A549 (cell line): ENCODE results near the gene FMOD. TPM values are rescaled to one million over a fixed set of nuclear protein-coding genes. Genes with fewer than 3 reads are reported as not detected.

Source experiments
- ATAC-seq, 2 experiments: fragments of 200-7000 bp in 1 of 2; fragments of >200 bp in 1 of 2; cut with Nextera tagmentation in 1 of 2; cut with Tn5 transposase in 1 of 2; 3 replicates each; pipeline versions ENCODE4 v1.8.0 to v1.9.1; 2018 to 2020; ENCODE audit warnings: mild to moderate bottlenecking in 1 of 2, moderate library complexity in 1 of 2
- CTCF ChIA-PET: fragments of 300-600 bp; sonication (Branson Sonifier 250); formaldehyde crosslinking; extraction: SDS; loops from one replicate; lab custom pipeline; 2021; ENCODE audit warnings: antibody characterized with exemption, inconsistent platforms; lab: Yijun Ruan, JAX
- POLR2A ChIA-PET: fragments of 350-600 bp; formaldehyde crosslinking; extraction: SDS; loops from one replicate; lab custom pipeline; 2021; ENCODE audit warnings: antibody characterized with exemption, inconsistent platforms; lab: Yijun Ruan, JAX
- DNase-seq, 2 experiments: peaks; one replicate each; pipeline versions ENCODE4 v3.0.0 to v3.0.0-alpha.2; 2011 to 2016; ENCODE audit warnings: low read depth in 1 of 2, low spot score in 1 of 2
- FAIRE-seq: peaks from 2 replicates; lab custom pipeline; 2011; peaks lifted over from hg19 to GRCh38; lab: Jason Lieb, UNC
- H3K27ac ChIP-seq, 2 experiments: fragments of >200 bp; sonication (Bioruptor Twin); formaldehyde crosslinking; 3 replicates each; pipeline ENCODE4 v1.5.1; 2016 to 2017
- H3K4me1 ChIP-seq: fragments of >200 bp; sonication (Bioruptor Twin); formaldehyde crosslinking; 3 replicates; pipeline ENCODE4 v1.6.1; 2016
- H3K4me2 ChIP-seq: fragments of >200 bp; sonication (Bioruptor Twin); formaldehyde crosslinking; 3 replicates; pipeline ENCODE4 v1.6.1; 2016
- H3K4me3 ChIP-seq: fragments of >200 bp; sonication (Bioruptor Twin); formaldehyde crosslinking; 3 replicates; pipeline ENCODE4 v1.5.1; 2016
- H3K9me3 ChIP-seq: fragments of >200 bp; sonication (Bioruptor Twin); formaldehyde crosslinking; 3 replicates; pipeline ENCODE4 v1.6.1; 2016
- BHLHE40 ChIP-seq: IDR thresholded peaks from 2 replicates; pipeline ENCODE4 v1.6.1; 2012; ENCODE audit warnings: low read depth, low read length, inconsistent platforms
- CBX2 ChIP-seq: fragments of 200-600 bp; sonication (generic); IDR thresholded peaks from 2 replicates; pipeline ENCODE4 v1.6.1; 2016; ENCODE audit warnings: low read depth, mild to moderate bottlenecking, borderline replicate concordance
- CBX8 ChIP-seq: fragments of 200-600 bp; sonication (generic); IDR thresholded peaks from 2 replicates; pipeline ENCODE4 v1.6.1; 2016
- CEBPB ChIP-seq, 2 experiments: fragments of >200 bp in 1 of 2; sonication (Bioruptor Twin) in 1 of 2; formaldehyde crosslinking in 1 of 2; IDR thresholded peaks; 2 replicates each; pipeline ENCODE4 v1.6.1; 2012 to 2016
- EHMT2 ChIP-seq: fragments of 200-600 bp; sonication (generic); IDR thresholded peaks from 2 replicates; pipeline ENCODE4 v1.6.1; 2016; ENCODE audit warnings: antibody characterized with exemption, low read depth, mild to moderate bottlenecking, moderate library complexity
- HOXA7 ChIP-seq: fragments of 250-450 bp; sonication (Bioruptor Pico); IDR thresholded peaks from 2 replicates; pipeline ENCODE4 v1.5.0; 2020; ENCODE audit warnings: mild to moderate bottlenecking, moderate library complexity
- JUN ChIP-seq, 2 experiments: fragments of >200 bp; sonication (Bioruptor Twin); formaldehyde crosslinking; IDR thresholded peaks; 2 replicates in 1 of 2; 3 replicates in 1 of 2; pipeline ENCODE4 v1.6.1; 2016 to 2017
- KDM5A ChIP-seq: fragments of 200-600 bp; sonication (generic); IDR thresholded peaks from 2 replicates; pipeline ENCODE4 v1.6.1; 2016; ENCODE audit warnings: antibody characterized with exemption, mild to moderate bottlenecking
- NFE2L2 ChIP-seq: fragments of 150-350 bp; conservative IDR thresholded peaks from 2 replicates; pipeline ENCODE4 v1.6.1; 2014; ENCODE audit warnings: low read length
- PBX3 ChIP-seq: IDR thresholded peaks from 2 replicates; pipeline ENCODE4 v1.6.1; 2012
- PHF8 ChIP-seq: fragments of 200-600 bp; sonication (generic); IDR thresholded peaks from 2 replicates; pipeline ENCODE4 v1.6.1; 2016; ENCODE audit warnings: low read depth, mild to moderate bottlenecking, antibody characterized with exemption, moderate library complexity, borderline replicate concordance
- POLR2A ChIP-seq: IDR thresholded peaks from 2 replicates; pipeline ENCODE4 v1.6.1; 2012; ENCODE audit warnings: mild to moderate bottlenecking, low read length
- RARB ChIP-seq: fragments of 250-450 bp; sonication (Bioruptor Pico); IDR thresholded peaks from 2 replicates; pipeline ENCODE4 v1.8.0; 2021; ENCODE audit warnings: mild to moderate bottlenecking, moderate library complexity
- RCOR1 ChIP-seq: fragments of 150-350 bp; IDR thresholded peaks from 2 replicates; pipeline ENCODE4 v1.6.1; 2014; ENCODE audit warnings: antibody characterized with exemption, low read length, low read depth
- SMC3 ChIP-seq: fragments of >200 bp; sonication (Bioruptor Twin); formaldehyde crosslinking; IDR thresholded peaks from 3 replicates; pipeline ENCODE4 v1.6.1; 2018; ENCODE audit warnings: inconsistent platforms
- TFCP2L1 ChIP-seq: fragments of 250-450 bp; sonication (Bioruptor Pico); IDR thresholded peaks from 2 replicates; pipeline ENCODE4 v1.5.0; 2021; ENCODE audit warnings: mild to moderate bottlenecking
- ZC3H11A ChIP-seq: fragments of 450-650 bp; IDR thresholded peaks from 2 replicates; pipeline ENCODE4 v1.6.1; 2014; ENCODE audit warnings: antibody characterized with exemption, mild to moderate bottlenecking
- ZSCAN20 ChIP-seq: fragments of 250-450 bp; sonication (Bioruptor Pico); IDR thresholded peaks from 2 replicates; pipeline ENCODE4 v1.8.0; 2022; ENCODE audit warnings: mild to moderate bottlenecking, moderate library complexity
- WGBS: methylation state at CpG from one replicate; pipeline ENCODE4 v1.1.6; 2017; ENCODE audit errors: missing lambda C conversion rate; 5-methylcytosine and 5-hydroxymethylcytosine counted together
- polyA plus RNA-seq, 4 experiments: library from polyadenylated mRNA; depleted of rRNA in 3 of 4; stranded (reverse); fragments of >200 nt; fragmentation: RNase III in 1 of 4; extraction: RNeasy Plus Mini Kit Qiagen cat#74134 plus additional on column Dnase treatment in 1 of 4; gene quantifications; 2 replicates in 3 of 4; 3 replicates in 1 of 4; pipeline ENCODE4 v1.2.3, GENCODE V29; 2011 to 2017
- TF ChIP-seq, protein P1 (sequence below): IDR thresholded peaks from 2 replicates; pipeline ENCODE4 v1.6.1; 2012
- TF ChIP-seq, protein P2 (sequence below): fragments of 250-450 bp; sonication (Bioruptor Pico); IDR thresholded peaks from 2 replicates; pipeline ENCODE4 v1.5.0; 2020; ENCODE audit warnings: low read depth, mild to moderate bottlenecking, moderate library complexity

The FMOD gene
- polyA plus RNA-seq, 2 of the 4 experiments (the other 2 are of a cell fraction), result 0.03 TPM; not detected in 1

DNA sequence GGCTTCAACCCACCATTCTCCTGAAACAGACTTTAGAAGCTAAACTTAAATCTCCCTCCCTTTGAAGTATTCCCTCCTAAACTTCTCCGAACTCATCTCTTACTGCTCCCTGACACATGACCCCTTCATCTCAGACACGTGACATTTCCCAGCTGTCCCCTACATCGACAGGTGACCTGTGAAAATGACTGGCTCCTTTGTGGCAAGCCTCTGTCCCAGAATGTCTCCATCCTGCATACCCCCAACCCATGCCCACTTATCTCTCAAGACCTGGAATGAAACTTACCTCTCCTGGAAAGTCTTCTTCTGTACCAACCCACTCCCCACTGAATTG lies 4.2 kb downstream of the FMOD start (continued):
- TF ChIP-seq SMC3, result no peak

DNA sequence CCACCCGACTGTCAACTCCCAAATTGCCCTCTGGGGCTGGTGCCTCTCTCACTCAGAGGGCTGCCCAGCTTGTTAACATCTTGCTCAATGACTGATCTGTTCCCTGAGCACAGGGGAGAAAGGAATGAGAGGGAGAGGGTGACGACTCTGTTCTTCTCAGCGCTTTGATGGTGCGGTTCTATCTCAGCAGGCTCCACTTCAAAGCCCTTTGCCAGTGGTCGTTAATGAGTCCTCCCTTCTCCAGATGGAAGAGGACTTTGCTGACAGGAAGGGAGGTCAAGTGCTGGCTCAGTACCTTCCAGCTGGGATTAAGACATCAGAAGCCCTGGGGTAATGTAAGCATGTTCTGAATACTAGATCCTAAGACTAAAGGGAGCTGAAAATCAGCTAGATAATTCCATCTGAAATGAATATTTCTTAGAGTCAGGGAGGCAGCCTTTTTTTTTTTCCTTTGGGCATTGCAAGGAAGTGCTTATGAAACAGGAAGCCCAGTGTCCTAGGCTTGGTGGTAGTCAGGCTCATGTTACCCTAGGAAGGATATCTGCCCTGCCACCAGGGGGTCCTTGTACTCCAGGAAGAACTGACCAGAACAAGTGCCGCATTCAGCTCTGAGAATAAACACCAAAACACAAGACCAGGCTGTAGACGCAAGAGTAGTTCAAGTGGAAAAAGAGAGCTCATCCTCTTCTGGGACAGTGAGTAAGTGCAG lies 4.7 kb downstream of the FMOD start:
- no peak for TF ChIP-seq TFCP2L1 (CRISPR knock-in tag)
- TF ChIP-seq PBX3, result no peak
- TF ChIP-seq HOXA7, result no peak
- TF ChIP-seq, protein P1, sequence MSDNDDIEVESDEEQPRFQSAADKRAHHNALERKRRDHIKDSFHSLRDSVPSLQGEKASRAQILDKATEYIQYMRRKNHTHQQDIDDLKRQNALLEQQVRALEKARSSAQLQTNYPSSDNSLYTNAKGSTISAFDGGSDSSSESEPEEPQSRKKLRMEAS, result no peak
- no peak for TF ChIP-seq ZC3H11A
- no peak for TF ChIP-seq KDM5A
- no peak for TF ChIP-seq EHMT2
- no peak for TF ChIP-seq CBX8
- no peak for TF ChIP-seq ZSCAN20
- TF ChIP-seq PHF8, result no peak
- TF ChIP-seq BHLHE40, result no peak
- TF ChIP-seq RARB (CRISPR knock-in tag), result no peak
- no peak for TF ChIP-seq NFE2L2
- TF ChIP-seq, protein P2, sequence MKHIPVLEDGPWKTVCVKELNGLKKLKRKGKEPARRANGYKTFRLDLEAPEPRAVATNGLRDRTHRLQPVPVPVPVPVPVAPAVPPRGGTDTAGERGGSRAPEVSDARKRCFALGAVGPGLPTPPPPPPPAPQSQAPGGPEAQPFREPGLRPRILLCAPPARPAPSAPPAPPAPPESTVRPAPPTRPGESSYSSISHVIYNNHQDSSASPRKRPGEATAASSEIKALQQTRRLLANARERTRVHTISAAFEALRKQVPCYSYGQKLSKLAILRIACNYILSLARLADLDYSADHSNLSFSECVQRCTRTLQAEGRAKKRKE (CRISPR knock-in tag), result no peak
- WGBS, result 58% methylated on average over 7 of the region's 7 CpGs
- Histone ChIP-seq H3K9me3 (no peaks in the 10 kb centered on the region), H3K4me2 (no peak overlapping the region), H3K27ac (no peak overlapping the region), H3K4me3 (no peak overlapping the region), H3K4me1 (no peaks in the 10 kb centered on the region)
- POLR2A ChIA-PET, result no interaction called here
- no peak for FAIRE-seq
- CTCF ChIA-PET, result interaction anchor here (0.6 to 23.4 kb wide), 12 partner anchors 10 to 356 kb away, joined by 3 to 510 read pairs (median 41); partner anchors contain the start of genes FMOD, OPTC and PRELP
- ATAC-seq, result no peak
- DNase-seq, result no peak

DNA sequence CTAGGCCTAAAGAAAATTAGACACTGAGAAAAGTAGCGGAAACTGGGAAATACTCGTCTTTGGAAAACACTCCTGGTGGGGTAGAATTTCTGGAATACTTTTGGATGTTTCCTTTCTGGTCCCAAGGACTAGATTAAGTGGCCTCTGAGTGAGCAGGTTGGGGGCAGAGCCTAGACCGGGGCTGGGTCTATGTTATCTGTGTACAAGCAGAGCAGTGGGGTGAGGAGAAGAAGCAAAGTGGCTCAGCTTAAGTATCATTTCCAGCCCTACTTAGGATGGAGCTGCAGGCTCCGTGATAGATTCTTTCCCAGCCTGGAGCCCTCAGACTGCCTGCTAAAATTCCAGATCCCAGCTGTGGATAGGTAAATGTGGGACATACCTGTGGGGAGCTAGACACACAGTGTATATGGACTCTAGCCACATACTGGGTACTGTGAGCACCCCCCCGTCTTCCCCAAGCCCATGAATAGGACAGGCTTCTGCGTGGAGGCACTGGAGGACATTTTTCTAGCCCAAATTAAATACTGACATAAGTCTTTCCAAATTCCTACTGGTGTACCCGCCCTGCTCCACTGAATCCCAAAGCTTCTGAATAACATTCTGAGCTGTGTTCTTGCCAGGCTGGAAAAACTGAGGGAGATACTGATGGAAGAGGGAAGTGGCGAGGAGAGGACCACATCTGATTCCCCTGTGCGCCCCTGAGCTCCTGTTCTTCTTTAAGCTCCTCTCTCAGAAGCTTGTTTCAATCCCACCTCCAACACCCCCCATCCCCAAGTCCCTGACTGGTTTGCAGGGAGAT lies 6.8 kb downstream of the FMOD start:
- Histone ChIP-seq H3K9me3 (no peaks in the 10 kb centered on the region), H3K27ac (no peak overlapping the region), H3K4me2 (no peak overlapping the region), H3K4me3 (no peak overlapping the region), H3K4me1 (no peaks in the 10 kb centered on the region)
- ATAC-seq (no peak), FAIRE-seq (no peak), DNase-seq (no peak)
- ChIA-PET CTCF (interaction anchor here (1.0 to 23.4 kb wide), 13 partner anchors 10 to 863 kb away, joined by 3 to 510 read pairs (median 77); partner anchors contain the start of genes FMOD, OPTC and PRELP), POLR2A (no interaction called here)
- 46% methylated on average over 9 of the region's 9 CpGs for WGBS
- TF ChIP-seq RCOR1, result no peak
- TF ChIP-seq POLR2A, result no peak
- TF ChIP-seq CEBPB (IDR thresholded peaks at IDR 0.05), result no peak
- no peak for TF ChIP-seq JUN (IDR thresholded peaks at IDR 0.05)
- no peak for TF ChIP-seq CBX2
